Smooth muscle cell (in vitro differentiated cells): ENCODE data around the gene DVL1. TPM values are rescaled to one million over a fixed set of nuclear protein-coding genes. Genes with fewer than 3 reads are reported as not detected.

Experiments used
- DNase-seq: peaks from one replicate; lab custom pipeline; 2025; ENCODE audit not compliant: unreplicated experiment; lab: John Stamatoyannopoulos, UW
- H2AFZ ChIP-seq: fragments of 200-600 bp; sonication (generic); 2 replicates; pipeline ENCODE4 v1.6.0; 2016; ENCODE audit warnings: antibody characterized with exemption, low read depth, mild to moderate bottlenecking
- H3F3A ChIP-seq: fragments of 200-600 bp; sonication (generic); 2 replicates; pipeline ENCODE4 v1.6.0; 2017; ENCODE audit warnings: antibody characterized with exemption, low read depth
- H3K27ac ChIP-seq: fragments of 200-600 bp; sonication (generic); 2 replicates; pipeline ENCODE4 v1.5.1; 2016; ENCODE audit warnings: low read depth, mild to moderate bottlenecking
- H3K27me3 ChIP-seq: fragments of 200-600 bp; sonication (generic); 2 replicates; pipeline ENCODE4 v1.6.1; 2016; ENCODE audit warnings: low read depth, mild to moderate bottlenecking
- H3K36me3 ChIP-seq: fragments of 200-600 bp; sonication (generic); 2 replicates; pipeline ENCODE4 v1.5.1; 2016; ENCODE audit warnings: low read depth
- H3K4me1 ChIP-seq: fragments of 200-600 bp; sonication (generic); 2 replicates; pipeline ENCODE4 v1.5.1; 2016; ENCODE audit warnings: low read depth
- H3K4me2 ChIP-seq: fragments of 200-600 bp; sonication (generic); 2 replicates; pipeline ENCODE4 v1.6.0; 2016; ENCODE audit warnings: mild to moderate bottlenecking
- H3K4me3 ChIP-seq: fragments of 200-600 bp; sonication (generic); 2 replicates; pipeline ENCODE4 v1.5.1; 2016; ENCODE audit warnings: mild to moderate bottlenecking
- H3K79me2 ChIP-seq: fragments of 200-600 bp; sonication (generic); 2 replicates; pipeline ENCODE4 v1.6.0; 2016; ENCODE audit warnings: low read depth, mild to moderate bottlenecking
- H3K9ac ChIP-seq: fragments of 200-600 bp; sonication (generic); 2 replicates; pipeline ENCODE4 v1.6.0; 2016; ENCODE audit warnings: low read depth
- H3K9me3 ChIP-seq: fragments of 200-600 bp; sonication (generic); replicated peaks from 2 replicates; pipeline ENCODE4 v1.5.1; 2016; ENCODE audit warnings: low read depth
- H4K20me1 ChIP-seq: fragments of 200-600 bp; sonication (generic); 2 replicates; pipeline ENCODE4 v1.6.0; 2016; ENCODE audit warnings: low read depth
- WGBS: methylation state at CpG from one replicate; pipeline ENCODE4 v1.1.7; 2016; ENCODE audit warnings: low lambda C conversion rate; 5-methylcytosine and 5-hydroxymethylcytosine counted together
- polyA plus RNA-seq: library from polyadenylated mRNA; unstranded; fragments of >200 nt; fragmentation: Nextera tagmentation; extraction: Ambion mirVana; gene quantifications from 2 replicates; pipeline ENCODE4 v1.2.1, GENCODE V29; 2016
- total RNA-seq: library from RNA; depleted of rRNA; stranded (reverse); fragments of >200 nt; gene quantifications from 2 replicates; pipeline ENCODE4 v1.2.3, GENCODE V29; 2014
- TF ChIP-seq, protein P1 (sequence below): fragments of 200-600 bp; sonication (generic); IDR thresholded peaks from 2 replicates; pipeline ENCODE4 v1.5.1; 2017; ENCODE audit warnings: borderline replicate concordance, mild to moderate bottlenecking, antibody characterized with exemption; ENCODE audit not compliant: insufficient read depth, poor library complexity, severe bottlenecking

The DVL1 gene
- total and polyA plus RNA-seq, 2 experiments from 2014 or later = 28.5 to 28.7 TPM

DNA sequence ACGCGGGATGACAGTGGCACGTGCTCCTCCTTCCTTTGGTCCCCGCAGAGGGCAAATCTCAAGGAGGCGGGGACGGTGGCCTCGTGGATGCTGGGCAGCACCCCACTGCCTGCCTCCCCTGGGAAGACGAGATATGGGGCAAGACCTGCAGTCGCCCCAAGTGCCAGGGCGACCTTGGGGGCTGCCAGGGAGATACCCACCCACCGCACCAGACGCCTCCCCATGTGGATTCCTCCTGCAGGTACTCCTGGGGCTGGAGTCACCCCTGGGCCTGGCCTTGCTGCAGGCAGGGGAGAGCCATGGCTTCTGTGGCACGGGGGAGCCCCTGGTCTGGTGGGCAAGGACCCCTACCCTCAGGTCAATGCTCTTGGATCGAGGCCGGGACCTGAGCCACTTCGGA, 31.6 kb upstream of the DVL1 start:
- peaks cover 12% of the 10 kb centered on the region for H3F3A ChIP-seq
- WGBS = 95% methylated on average over 16 of the region's 16 CpGs
- TF ChIP-seq, protein P1, sequence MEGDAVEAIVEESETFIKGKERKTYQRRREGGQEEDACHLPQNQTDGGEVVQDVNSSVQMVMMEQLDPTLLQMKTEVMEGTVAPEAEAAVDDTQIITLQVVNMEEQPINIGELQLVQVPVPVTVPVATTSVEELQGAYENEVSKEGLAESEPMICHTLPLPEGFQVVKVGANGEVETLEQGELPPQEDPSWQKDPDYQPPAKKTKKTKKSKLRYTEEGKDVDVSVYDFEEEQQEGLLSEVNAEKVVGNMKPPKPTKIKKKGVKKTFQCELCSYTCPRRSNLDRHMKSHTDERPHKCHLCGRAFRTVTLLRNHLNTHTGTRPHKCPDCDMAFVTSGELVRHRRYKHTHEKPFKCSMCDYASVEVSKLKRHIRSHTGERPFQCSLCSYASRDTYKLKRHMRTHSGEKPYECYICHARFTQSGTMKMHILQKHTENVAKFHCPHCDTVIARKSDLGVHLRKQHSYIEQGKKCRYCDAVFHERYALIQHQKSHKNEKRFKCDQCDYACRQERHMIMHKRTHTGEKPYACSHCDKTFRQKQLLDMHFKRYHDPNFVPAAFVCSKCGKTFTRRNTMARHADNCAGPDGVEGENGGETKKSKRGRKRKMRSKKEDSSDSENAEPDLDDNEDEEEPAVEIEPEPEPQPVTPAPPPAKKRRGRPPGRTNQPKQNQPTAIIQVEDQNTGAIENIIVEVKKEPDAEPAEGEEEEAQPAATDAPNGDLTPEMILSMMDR = no peak

DNA sequence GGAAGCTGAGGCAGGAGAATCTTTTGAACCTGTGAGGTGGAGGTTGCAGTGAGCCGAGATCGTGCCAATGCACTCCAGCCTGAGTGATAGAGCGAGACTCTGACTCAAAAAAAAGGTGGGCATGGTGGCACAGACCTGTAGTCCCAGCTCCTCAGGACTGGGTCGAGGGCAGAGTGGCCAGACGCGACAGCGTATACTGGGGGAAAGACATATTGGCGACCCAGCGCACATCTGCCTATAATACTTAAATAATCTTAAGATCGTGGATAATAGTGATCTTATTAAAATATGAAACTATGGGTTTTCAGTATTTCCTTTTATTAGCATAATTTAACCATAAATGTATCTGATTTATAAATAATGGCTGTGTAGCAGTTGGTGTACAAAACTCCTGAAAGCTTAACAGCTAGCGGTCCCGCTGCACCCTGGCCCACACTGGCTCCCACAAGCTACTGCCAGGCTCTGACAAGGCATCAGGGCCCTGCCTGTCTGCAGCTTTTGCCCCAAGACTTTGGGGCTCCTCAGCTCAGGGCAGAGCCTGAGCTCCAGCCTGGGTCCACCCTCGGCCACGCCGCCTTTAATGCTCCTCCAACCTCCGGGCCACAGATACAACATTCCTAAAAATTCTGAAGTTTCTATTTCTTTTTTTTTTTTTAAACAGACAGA, 28.5 kb upstream of the DVL1 start:
- no peaks in the 10 kb centered on the region for H3K36me3 ChIP-seq
- no peaks in the 10 kb centered on the region for H3K9me3 ChIP-seq
- no peak overlapping the region for H3K4me3 ChIP-seq
- peaks cover 12% of the 10 kb centered on the region for H3K4me1 ChIP-seq
- H3K9ac ChIP-seq = no peak overlapping the region
- no peak overlapping the region for H3K27ac ChIP-seq
- H3F3A ChIP-seq = peaks cover 13% of the 10 kb centered on the region
- H4K20me1 ChIP-seq = no peaks in the 10 kb centered on the region
- WGBS = 97% methylated on average over 16 of the region's 16 CpGs
- H3K4me2 ChIP-seq = no peak overlapping the region
- DNase-seq = no peak
- H2AFZ ChIP-seq = no peak overlapping the region
- peaks cover 22% of the 10 kb centered on the region for H3K79me2 ChIP-seq
- H3K27me3 ChIP-seq = no peaks in the 10 kb centered on the region
- TF ChIP-seq, protein P1 = no peak

More for the DNA sequence above, 31.6 kb upstream of the DVL1 start:
- Histone ChIP-seq H3K27ac (no peak overlapping the region), H3K4me1 (peaks cover 2% of the 10 kb centered on the region), H3K9ac (no peak overlapping the region), H2AFZ (no peak overlapping the region), H3K27me3 (no peaks in the 10 kb centered on the region), H3K4me2 (no peak overlapping the region), H3K9me3 (no peaks in the 10 kb centered on the region), H3K36me3 (no peaks in the 10 kb centered on the region), H4K20me1 (no peaks in the 10 kb centered on the region), H3K79me2 (peaks cover 7% of the 10 kb centered on the region), H3K4me3 (no peak overlapping the region)
- DNase-seq = no peak

DNA sequence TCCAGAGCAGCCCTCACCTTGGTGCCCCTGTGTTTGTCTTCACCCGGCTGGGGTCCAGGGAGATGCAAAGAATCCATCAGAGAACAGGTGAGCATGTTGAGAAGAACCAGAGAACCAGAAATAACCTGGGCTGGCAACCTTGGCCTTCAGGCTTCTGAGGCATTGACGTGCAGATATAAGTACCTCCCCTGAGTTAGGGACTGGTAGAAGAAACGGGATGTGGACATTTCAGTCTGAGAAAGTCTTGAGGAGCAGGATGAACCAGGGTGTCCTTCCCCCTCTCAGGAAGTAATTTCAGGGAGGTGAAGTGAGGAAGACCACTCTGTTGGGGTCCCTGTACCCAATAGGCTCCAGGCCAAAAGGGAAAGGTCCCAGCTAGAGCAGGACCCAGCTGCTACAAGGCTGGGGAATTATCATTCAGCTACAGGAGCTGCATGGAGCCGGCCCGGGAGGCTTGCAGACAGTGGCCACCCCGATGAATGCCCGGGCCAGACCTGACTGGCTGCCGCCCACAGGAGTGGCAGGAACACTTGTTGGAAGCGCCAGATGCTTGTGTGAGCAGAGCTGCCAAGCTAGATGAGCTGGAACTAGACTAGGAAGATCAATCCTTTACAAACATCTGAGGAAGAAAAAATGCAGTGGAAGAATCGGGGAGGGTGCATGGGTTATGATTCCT, 27.5 kb upstream of the DVL1 start:
- H4K20me1 ChIP-seq = no peaks in the 10 kb centered on the region
- H3K27me3 ChIP-seq = no peaks in the 10 kb centered on the region
- 95% methylated on average over 10 of the region's 10 CpGs for WGBS
- peaks cover 29% of the 10 kb centered on the region for H3K79me2 ChIP-seq
- H3K36me3 ChIP-seq = no peaks in the 10 kb centered on the region
- H3F3A ChIP-seq = peaks cover 13% of the 10 kb centered on the region
- H3K9me3 ChIP-seq = no peaks in the 10 kb centered on the region
- H3K4me1 ChIP-seq = peaks cover 12% of the 10 kb centered on the region
- H3K4me3 ChIP-seq = no peak overlapping the region
- H2AFZ ChIP-seq = no peak overlapping the region
- DNase-seq = no peak
- H3K27ac ChIP-seq = peak overlapping the region; percentile 94
- TF ChIP-seq, protein P1 = no peak
- no peak overlapping the region for H3K9ac ChIP-seq
- H3K4me2 ChIP-seq = no peak overlapping the region
